Measurements from ENCODE around the gene TBCD.

- TF ChIP-seq MAX (IDR thresholded peaks at IDR 0.05) (no peak), EP300 (IDR thresholded peaks at IDR 0.05) (no peak), RFX5 (IDR thresholded peaks at IDR 0.05) (no peak), TFCP2L1 (CRISPR knock-in tag; IDR thresholded peaks at IDR 0.05) (no peak), MAFK (IDR thresholded peaks at IDR 0.05; ENCODE audit: partially characterized antibody) (no peak), HES2 (IDR thresholded peaks at IDR 0.05) (no peak), PBX3 (IDR thresholded peaks at IDR 0.05) (no peak)
- TF ChIP-seq, protein P1, sequence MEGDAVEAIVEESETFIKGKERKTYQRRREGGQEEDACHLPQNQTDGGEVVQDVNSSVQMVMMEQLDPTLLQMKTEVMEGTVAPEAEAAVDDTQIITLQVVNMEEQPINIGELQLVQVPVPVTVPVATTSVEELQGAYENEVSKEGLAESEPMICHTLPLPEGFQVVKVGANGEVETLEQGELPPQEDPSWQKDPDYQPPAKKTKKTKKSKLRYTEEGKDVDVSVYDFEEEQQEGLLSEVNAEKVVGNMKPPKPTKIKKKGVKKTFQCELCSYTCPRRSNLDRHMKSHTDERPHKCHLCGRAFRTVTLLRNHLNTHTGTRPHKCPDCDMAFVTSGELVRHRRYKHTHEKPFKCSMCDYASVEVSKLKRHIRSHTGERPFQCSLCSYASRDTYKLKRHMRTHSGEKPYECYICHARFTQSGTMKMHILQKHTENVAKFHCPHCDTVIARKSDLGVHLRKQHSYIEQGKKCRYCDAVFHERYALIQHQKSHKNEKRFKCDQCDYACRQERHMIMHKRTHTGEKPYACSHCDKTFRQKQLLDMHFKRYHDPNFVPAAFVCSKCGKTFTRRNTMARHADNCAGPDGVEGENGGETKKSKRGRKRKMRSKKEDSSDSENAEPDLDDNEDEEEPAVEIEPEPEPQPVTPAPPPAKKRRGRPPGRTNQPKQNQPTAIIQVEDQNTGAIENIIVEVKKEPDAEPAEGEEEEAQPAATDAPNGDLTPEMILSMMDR (IDR thresholded peaks at IDR 0.05), result no peak
Observed at GRCh38 chr17:82967268-82968032, 215.6 kb downstream of the TBCD start.
